PC-9 (cell line): ENCODE data around the gene FIZ1.

Experiments used
- EZH2 ChIP-seq: fragments of 200-600 bp; sonication (generic); IDR thresholded peaks from 2 replicates; pipeline ENCODE4 v1.8.0; 2017; ENCODE audit warnings: antibody characterized with exemption, low read depth
- TF ChIP-seq, protein P1 (sequence below): fragments of 200-600 bp; sonication (generic); conservative IDR thresholded peaks from 2 replicates; pipeline ENCODE4 v1.6.1; 2017; ENCODE audit warnings: mixed run types, antibody characterized with exemption, mild to moderate bottlenecking, moderate library complexity

DNA sequence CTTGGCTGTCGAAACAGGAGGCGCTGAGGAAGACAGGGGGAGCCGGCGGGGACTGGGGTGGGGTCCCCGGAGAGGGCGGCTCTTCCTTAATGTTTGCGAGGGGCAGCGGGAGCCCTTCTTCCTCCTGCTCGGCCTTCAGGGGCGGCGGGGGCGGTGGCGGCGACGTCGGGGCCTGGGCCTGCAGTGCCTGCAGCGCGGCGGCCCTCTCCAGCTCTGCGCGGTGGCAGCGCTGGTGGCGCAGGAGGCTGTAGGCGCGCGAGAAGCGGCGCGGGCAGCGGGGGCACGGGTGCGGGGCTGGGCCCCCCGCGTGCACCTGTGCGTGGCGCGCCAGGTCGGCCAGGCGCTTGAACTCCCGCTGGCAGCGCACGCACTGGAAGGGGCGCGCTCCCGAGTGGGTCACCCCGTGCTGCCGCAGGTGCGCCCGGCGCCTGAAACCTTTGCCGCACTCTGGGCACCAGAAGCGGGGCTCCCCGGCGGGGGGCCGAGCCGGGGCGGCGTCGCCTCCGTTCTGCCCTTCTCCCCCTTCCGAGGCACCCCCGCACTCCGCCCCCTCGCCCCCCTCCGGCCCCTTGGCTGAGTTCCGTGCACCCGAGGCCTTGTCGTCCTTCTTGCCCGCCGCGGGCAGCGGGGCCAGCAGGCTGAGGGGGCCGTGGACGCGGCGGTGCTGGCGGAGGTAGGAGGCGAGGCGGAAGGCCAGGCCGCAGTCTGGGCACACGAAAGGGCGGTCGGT lies 21.1 kb downstream of the FIZ1 start:
- TF ChIP-seq, protein P1, sequence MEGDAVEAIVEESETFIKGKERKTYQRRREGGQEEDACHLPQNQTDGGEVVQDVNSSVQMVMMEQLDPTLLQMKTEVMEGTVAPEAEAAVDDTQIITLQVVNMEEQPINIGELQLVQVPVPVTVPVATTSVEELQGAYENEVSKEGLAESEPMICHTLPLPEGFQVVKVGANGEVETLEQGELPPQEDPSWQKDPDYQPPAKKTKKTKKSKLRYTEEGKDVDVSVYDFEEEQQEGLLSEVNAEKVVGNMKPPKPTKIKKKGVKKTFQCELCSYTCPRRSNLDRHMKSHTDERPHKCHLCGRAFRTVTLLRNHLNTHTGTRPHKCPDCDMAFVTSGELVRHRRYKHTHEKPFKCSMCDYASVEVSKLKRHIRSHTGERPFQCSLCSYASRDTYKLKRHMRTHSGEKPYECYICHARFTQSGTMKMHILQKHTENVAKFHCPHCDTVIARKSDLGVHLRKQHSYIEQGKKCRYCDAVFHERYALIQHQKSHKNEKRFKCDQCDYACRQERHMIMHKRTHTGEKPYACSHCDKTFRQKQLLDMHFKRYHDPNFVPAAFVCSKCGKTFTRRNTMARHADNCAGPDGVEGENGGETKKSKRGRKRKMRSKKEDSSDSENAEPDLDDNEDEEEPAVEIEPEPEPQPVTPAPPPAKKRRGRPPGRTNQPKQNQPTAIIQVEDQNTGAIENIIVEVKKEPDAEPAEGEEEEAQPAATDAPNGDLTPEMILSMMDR: no peak
- TF ChIP-seq EZH2: no peak
